ENCODE data around the gene KIF19.

DNA sequence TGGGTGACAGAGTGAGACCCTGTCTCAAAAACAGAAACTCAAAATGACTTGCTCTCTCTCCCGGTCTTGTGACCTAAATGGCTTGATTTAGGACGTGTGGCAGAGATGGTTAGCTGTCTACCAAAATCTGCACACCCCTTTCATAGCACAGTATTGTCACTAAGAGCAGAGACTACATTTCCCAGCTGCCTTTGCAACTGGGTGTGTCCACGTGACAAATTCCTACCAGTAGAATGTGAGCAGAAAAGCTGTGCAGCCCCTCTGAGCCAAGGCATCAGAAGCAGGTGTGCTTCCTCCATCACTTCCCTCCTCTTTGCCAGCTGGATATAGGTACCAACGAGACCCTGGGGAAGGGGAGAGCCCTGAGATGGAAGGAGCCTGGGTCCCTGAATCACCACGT lies 66.8 kb downstream of the KIF19 start:
- TF ChIP-seq CTCF (IDR thresholded peaks at IDR 0.05) (no peak), POLR2AphosphoS5 (IDR thresholded peaks at IDR 0.05; ENCODE audit: low read depth, low read length) (no peak)
- TF ChIP-seq, protein P1, sequence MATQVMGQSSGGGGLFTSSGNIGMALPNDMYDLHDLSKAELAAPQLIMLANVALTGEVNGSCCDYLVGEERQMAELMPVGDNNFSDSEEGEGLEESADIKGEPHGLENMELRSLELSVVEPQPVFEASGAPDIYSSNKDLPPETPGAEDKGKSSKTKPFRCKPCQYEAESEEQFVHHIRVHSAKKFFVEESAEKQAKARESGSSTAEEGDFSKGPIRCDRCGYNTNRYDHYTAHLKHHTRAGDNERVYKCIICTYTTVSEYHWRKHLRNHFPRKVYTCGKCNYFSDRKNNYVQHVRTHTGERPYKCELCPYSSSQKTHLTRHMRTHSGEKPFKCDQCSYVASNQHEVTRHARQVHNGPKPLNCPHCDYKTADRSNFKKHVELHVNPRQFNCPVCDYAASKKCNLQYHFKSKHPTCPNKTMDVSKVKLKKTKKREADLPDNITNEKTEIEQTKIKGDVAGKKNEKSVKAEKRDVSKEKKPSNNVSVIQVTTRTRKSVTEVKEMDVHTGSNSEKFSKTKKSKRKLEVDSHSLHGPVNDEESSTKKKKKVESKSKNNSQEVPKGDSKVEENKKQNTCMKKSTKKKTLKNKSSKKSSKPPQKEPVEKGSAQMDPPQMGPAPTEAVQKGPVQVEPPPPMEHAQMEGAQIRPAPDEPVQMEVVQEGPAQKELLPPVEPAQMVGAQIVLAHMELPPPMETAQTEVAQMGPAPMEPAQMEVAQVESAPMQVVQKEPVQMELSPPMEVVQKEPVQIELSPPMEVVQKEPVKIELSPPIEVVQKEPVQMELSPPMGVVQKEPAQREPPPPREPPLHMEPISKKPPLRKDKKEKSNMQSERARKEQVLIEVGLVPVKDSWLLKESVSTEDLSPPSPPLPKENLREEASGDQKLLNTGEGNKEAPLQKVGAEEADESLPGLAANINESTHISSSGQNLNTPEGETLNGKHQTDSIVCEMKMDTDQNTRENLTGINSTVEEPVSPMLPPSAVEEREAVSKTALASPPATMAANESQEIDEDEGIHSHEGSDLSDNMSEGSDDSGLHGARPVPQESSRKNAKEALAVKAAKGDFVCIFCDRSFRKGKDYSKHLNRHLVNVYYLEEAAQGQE (IDR thresholded peaks at IDR 0.05; ENCODE audit: insufficient read depth in 1 of 2, low read depth in 2 of 2, low read length in 1 of 2) = no peak
